ENCODE results near the gene MFN2.

GRCh38 chr1:11930571-11931445 is 49.4 kb upstream of the MFN2 start:
- TF ChIP-seq POLR2A (IDR thresholded peaks at IDR 0.05; ENCODE audit: low read depth, low read length) (no peak), POLR2AphosphoS5 (IDR thresholded peaks at IDR 0.05; ENCODE audit: low read depth, low read length) (no peak), TAF1 (IDR thresholded peaks at IDR 0.05; ENCODE audit: low read depth, low read length) (no peak), POU2F2 (IDR thresholded peaks at IDR 0.05; ENCODE audit: low read depth, low read length) (no peak), SPI1 (IDR thresholded peaks at IDR 0.05; ENCODE audit: low read depth, low read length) (no peak)

Measured in GM12891 (cell line).